Measurements from ENCODE around the gene FBXO15. TPM values are rescaled to one million over a fixed set of nuclear protein-coding genes. Genes with fewer than 3 reads are reported as not detected.

The FBXO15 gene
- polyA plus RNA-seq, 4 donors: 2.8 to 7.1 (median 5.4) TPM

GRCh38 chr18:74066018-74066417 lies 81.6 kb downstream of the FBXO15 start:
- no peak for DNase-seq (ENCODE audit: low read depth in 4 of 4, low spot score in 3 of 4)

- DNase-seq (ENCODE audit: low read depth in 4 of 4, low spot score in 3 of 4): no peak
These were observed 82.3 kb downstream of the FBXO15 start for GRCh38 chr18:74065366-74065765.

GRCh38 chr18:74064510-74064909 lies 83.1 kb downstream of the FBXO15 start:
- DNase-seq (ENCODE audit: low read depth in 4 of 4, low spot score in 3 of 4): no peak

- DNase-seq (ENCODE audit: low read depth in 4 of 4, low spot score in 3 of 4): no peak
These were observed 84.1 kb downstream of the FBXO15 start for GRCh38 chr18:74063557-74063956.

- DNase-seq (ENCODE audit: low read depth in 4 of 4, low spot score in 3 of 4): no peak
These were observed 84.6 kb downstream of the FBXO15 start for GRCh38 chr18:74063023-74063422.

- DNase-seq (ENCODE audit: low read depth in 4 of 4, low spot score in 3 of 4): no peak
These were observed 85.6 kb downstream of the FBXO15 start for GRCh38 chr18:74062037-74062436.

- no peak for DNase-seq (ENCODE audit: low read depth in 4 of 4, low spot score in 3 of 4)
These were observed 87.1 kb downstream of the FBXO15 start for GRCh38 chr18:74060579-74060978.

- no peak for DNase-seq (ENCODE audit: low read depth in 4 of 4, low spot score in 3 of 4)
These were observed 96.8 kb downstream of the FBXO15 start for GRCh38 chr18:74050807-74051206.

- DNase-seq (ENCODE audit: low read depth in 4 of 4, low spot score in 3 of 4): no peak
These were observed 106.9 kb downstream of the FBXO15 start for GRCh38 chr18:74040459-74041332.

GRCh38 chr18:74040008-74040407 lies 107.6 kb downstream of the FBXO15 start:
- no peak for DNase-seq (ENCODE audit: low read depth in 4 of 4, low spot score in 3 of 4)

- no peak for DNase-seq (ENCODE audit: low read depth in 4 of 4, low spot score in 3 of 4)
These were observed 118.5 kb downstream of the FBXO15 start for GRCh38 chr18:74029161-74029560.

Other genes with a start within 250 kb of the FBXO15 start
- 10 to 100 TPM; 63.6 to 75.6 (median 68.0) TPM for gene TIMM21, start 689 bp upstream of the FBXO15 start, polyA plus RNA-seq (ENCODE audit: insufficient read length in 4 of 4)
- gene CYB5A, start 144.1 kb upstream of the FBXO15 start, polyA plus RNA-seq (ENCODE audit: insufficient read length in 4 of 4): 100 to 1,000 TPM; 302 to 318 (median 312) TPM
- gene C18orf63, start 168.0 kb upstream of the FBXO15 start, polyA plus RNA-seq (ENCODE audit: insufficient read length in 4 of 4): under 1 TPM; 0.25 to 0.40 (median 0.32) TPM

Measured in right renal pelvis (tissue), 4 donors.